Testis (tissue), 2 donors: ENCODE results near the gene ZNF552.
"Not testable (repeated sequence)": the region's sequence is repeated elsewhere in the genome, so short reads cannot be mapped to it uniquely, and the experiment has no call there.

Experiments
- CTCF ChIP-seq, 3 experiments: fragments of 450-650 bp in 2 of 3; fragments of 200-600 bp in 1 of 3; sonication (generic) in 1 of 3; IDR thresholded peaks; one replicate each; pipeline ENCODE4 v1.5.1; 2016 to 2019; ENCODE audit warnings: antibody characterized with exemption in 3 of 3, mild to moderate bottlenecking in 2 of 3, moderate library complexity in 1 of 3
- POLR2A ChIP-seq: fragments of 450-650 bp; IDR thresholded peaks from one replicate; pipeline ENCODE4 v1.6.1; 2017; ENCODE audit warnings: antibody characterized with exemption, mild to moderate bottlenecking, moderate library complexity

GRCh38 chr19:57847164-57847563 lies 32.5 kb upstream of the ZNF552 start:
- not testable (repeated sequence) for TF ChIP-seq POLR2A; CTCF (IDR thresholded peaks at IDR 0.05)
